RWPE2 (cell line): ENCODE measurements around the gene HAO1.

Experiments used
- ATAC-seq: fragments of 200-7000 bp; cut with Tn5 transposase; 3 replicates; pipeline ENCODE4 v1.9.1; 2021; ENCODE audit warnings: low read depth
- DNase-seq: peaks from one replicate; pipeline ENCODE4 v3.0.0-alpha.2; 2020; ENCODE audit warnings: low spot score
- H3K27ac ChIP-seq: fragments of 450-650 bp; 2 replicates; pipeline ENCODE4 v1.5.1; 2017; ENCODE audit warnings: mild to moderate bottlenecking; ENCODE audit not compliant: poor library complexity, severe bottlenecking
- H3K27me3 ChIP-seq: fragments of 250-450 bp; sonication (Bioruptor Pico); 2 replicates; pipeline ENCODE4 v1.5.1; 2021; ENCODE audit warnings: mild to moderate bottlenecking, moderate library complexity; ENCODE audit not compliant: insufficient read depth, poor library complexity, severe bottlenecking
- H3K36me3 ChIP-seq: fragments of 250-450 bp; sonication (Bioruptor Pico); 2 replicates; pipeline ENCODE4 v1.5.1; 2020; ENCODE audit warnings: low read depth, mild to moderate bottlenecking, moderate library complexity
- H3K4me1 ChIP-seq: fragments of 250-450 bp; sonication (Bioruptor Pico); 2 replicates; pipeline ENCODE4 v1.5.1; 2021; ENCODE audit warnings: mild to moderate bottlenecking, moderate library complexity; ENCODE audit not compliant: insufficient read depth, poor library complexity, severe bottlenecking
- H3K4me3 ChIP-seq: fragments of 250-450 bp; sonication (Bioruptor Pico); 2 replicates; pipeline ENCODE4 v1.5.1; 2021; ENCODE audit warnings: mild to moderate bottlenecking, moderate library complexity; ENCODE audit not compliant: severe bottlenecking
- H3K9me3 ChIP-seq: fragments of 250-450 bp; sonication (Bioruptor Pico); 2 replicates; pipeline ENCODE4 v1.5.1; 2021; ENCODE audit warnings: mild to moderate bottlenecking, moderate library complexity; ENCODE audit not compliant: severe bottlenecking
- TF ChIP-seq, protein P1 (sequence below): fragments of 450-650 bp; IDR thresholded peaks from one replicate; pipeline ENCODE4 v1.5.1; 2017; ENCODE audit warnings: mild to moderate bottlenecking, moderate library complexity; ENCODE audit not compliant: poor library complexity, severe bottlenecking

HAO1 gene

DNA sequence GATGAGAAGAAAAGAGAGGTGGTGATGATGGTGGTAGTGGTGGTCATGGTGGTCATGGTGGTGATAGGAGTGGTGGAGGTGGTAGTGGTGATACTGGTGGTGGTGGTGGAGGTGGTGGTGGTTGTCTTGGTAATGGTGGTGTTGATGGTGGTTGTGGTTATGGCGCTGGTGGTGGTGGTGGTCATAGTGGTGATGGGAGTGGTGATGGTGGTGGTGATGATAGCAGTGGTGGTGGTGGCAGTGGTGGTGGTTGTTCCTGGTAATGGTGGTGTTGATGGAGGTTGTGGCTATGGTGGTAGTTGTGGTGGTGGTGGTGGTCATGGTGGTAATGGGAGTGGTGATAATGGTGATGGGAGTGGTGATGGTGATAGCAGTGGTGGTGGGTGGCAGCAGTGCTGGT is 36.8 kb downstream of the HAO1 start:
- DNase-seq, result no peak
- TF ChIP-seq, protein P1, sequence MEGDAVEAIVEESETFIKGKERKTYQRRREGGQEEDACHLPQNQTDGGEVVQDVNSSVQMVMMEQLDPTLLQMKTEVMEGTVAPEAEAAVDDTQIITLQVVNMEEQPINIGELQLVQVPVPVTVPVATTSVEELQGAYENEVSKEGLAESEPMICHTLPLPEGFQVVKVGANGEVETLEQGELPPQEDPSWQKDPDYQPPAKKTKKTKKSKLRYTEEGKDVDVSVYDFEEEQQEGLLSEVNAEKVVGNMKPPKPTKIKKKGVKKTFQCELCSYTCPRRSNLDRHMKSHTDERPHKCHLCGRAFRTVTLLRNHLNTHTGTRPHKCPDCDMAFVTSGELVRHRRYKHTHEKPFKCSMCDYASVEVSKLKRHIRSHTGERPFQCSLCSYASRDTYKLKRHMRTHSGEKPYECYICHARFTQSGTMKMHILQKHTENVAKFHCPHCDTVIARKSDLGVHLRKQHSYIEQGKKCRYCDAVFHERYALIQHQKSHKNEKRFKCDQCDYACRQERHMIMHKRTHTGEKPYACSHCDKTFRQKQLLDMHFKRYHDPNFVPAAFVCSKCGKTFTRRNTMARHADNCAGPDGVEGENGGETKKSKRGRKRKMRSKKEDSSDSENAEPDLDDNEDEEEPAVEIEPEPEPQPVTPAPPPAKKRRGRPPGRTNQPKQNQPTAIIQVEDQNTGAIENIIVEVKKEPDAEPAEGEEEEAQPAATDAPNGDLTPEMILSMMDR, result no peak
- Histone ChIP-seq H3K9me3 (no peaks in the 10 kb centered on the region), H3K27me3 (no peaks in the 10 kb centered on the region), H3K4me1 (no peaks in the 10 kb centered on the region), H3K4me3 (no peak overlapping the region), H3K27ac (no peak overlapping the region), H3K36me3 (no peaks in the 10 kb centered on the region)
- ATAC-seq, result no peak

DNA sequence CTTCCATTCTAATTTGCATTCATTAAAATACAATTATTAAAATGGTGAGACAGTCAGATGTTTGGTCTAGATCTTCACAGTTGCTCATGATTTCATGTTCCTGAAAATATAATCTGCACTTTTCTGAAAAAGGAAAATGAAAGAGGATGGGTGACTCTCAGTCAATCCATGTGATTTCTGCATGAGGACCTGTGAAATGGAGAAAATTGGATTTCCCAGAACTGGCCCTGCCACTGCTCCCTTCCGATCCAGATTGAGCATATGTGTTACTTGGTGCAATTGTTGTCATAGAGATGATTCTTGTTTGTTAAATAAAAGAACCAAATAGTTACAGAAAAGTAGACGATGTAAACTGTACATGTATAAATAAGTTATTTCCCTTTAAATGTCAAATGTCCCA is 37.4 kb downstream of the HAO1 start:
- DNase-seq (no peak), ATAC-seq (no peak)
- H3K9me3 ChIP-seq, result no peaks in the 10 kb centered on the region
- no peaks in the 10 kb centered on the region for H3K27me3 ChIP-seq
- TF ChIP-seq, protein P1, result no peak
- H3K27ac ChIP-seq, result no peak overlapping the region
- no peak overlapping the region for H3K4me3 ChIP-seq
- H3K36me3 ChIP-seq, result no peaks in the 10 kb centered on the region
- no peaks in the 10 kb centered on the region for H3K4me1 ChIP-seq

DNA sequence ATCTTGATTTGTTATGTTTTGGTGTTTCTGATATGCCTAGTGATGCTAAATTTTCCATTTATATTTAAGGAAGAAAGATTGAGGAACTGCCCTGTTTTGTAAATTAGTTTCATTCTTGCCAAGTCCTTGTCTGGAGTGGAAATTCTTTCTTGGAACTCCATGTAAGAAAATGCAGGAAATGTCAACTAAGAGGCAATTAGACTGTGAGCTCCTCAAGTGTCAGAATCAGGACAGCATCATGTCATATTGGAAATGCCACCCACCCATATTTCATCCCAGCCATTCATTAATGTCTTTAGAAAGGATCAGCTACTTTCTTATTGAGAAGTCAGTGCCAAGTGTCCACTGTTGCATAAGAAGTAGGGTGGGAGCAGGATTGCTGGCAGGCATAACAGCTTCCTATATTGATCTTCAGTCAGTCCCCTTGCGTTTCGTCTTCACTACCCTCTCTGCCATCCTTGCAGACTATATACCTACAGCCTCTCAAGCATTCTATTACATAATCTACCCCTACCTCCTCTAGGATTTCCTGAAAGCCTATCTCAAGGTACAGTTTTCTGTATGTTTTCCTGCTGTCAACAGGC is 42.4 kb downstream of the HAO1 start:
- Histone ChIP-seq H3K27ac (no peak overlapping the region), H3K36me3 (no peaks in the 10 kb centered on the region), H3K27me3 (no peaks in the 10 kb centered on the region), H3K4me3 (no peak overlapping the region), H3K4me1 (no peaks in the 10 kb centered on the region), H3K9me3 (no peaks in the 10 kb centered on the region)
- ATAC-seq (no peak), DNase-seq (no peak)
- TF ChIP-seq, protein P1, result no peak

DNA sequence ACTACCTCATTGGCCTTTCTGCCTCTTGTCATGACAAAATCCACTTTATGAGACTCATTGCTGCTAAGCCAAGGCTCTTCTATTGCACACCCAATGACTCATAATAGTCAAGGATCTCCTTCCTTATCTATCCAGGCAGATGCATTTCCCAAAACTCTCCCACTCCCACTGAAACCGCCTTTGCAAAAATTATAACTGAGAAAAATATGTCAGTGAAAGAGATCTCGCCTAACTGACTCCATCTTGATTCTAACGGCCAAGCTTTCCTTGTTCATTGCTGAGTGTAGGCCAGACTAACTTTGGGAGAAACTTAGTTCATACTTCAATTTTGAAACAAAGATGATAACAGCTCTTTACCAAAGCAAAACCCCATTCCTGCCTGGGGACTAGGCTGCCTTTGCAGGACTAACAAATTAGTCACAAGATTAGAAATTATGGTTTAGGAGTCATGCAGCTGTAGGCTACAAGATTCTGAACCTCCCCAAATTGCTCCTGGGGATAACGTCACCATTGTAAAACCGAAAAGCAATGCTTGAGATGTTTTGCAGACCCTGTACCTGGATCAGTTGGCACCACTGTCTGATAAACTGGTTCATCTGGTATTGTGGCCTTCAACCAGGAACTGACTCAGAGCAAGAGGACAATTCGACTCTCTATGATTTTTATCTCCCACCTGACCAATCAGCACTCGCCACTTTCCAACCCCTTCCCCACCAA is 47.1 kb downstream of the HAO1 start:
- TF ChIP-seq, protein P1, result no peak
- no peaks in the 10 kb centered on the region for H3K4me1 ChIP-seq
- ATAC-seq (no peak), DNase-seq (no peak)
- H3K27me3 ChIP-seq, result no peaks in the 10 kb centered on the region
- no peaks in the 10 kb centered on the region for H3K36me3 ChIP-seq
- H3K9me3 ChIP-seq, result no peaks in the 10 kb centered on the region
- H3K27ac ChIP-seq, result no peak overlapping the region
- no peak overlapping the region for H3K4me3 ChIP-seq

DNA sequence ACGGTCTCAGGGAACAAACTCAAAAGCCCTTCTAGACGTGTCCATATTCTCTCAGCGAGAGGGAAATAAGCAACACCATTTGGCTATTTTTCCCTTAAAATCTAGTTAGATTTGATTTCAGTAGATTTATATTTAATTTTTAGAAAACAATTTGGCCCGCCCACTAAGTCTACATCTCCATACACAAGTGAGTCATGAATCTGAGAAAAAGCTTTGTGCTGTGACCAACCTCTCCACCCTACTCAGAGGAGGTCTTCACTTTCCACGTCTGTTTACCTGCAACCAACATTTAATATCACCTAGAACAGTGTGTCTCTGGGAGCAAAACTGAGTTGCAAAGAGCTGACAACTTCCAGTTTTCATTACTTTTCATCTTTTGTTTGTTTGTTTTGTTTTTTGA is 48.6 kb downstream of the HAO1 start:
- H3K4me1 ChIP-seq, result no peaks in the 10 kb centered on the region
- TF ChIP-seq, protein P1, result no peak
- DNase-seq (no peak), ATAC-seq (no peak)
- H3K9me3 ChIP-seq, result no peaks in the 10 kb centered on the region
- H3K27ac ChIP-seq, result no peak overlapping the region
- H3K27me3 ChIP-seq, result no peaks in the 10 kb centered on the region
- no peaks in the 10 kb centered on the region for H3K36me3 ChIP-seq
- H3K4me3 ChIP-seq, result no peak overlapping the region
